ENCODE data around the gene SUB1.
"Not testable (repeated sequence)": the region's sequence is repeated elsewhere in the genome, so short reads cannot be mapped to it uniquely, and the experiment has no call there.

Gene SUB1

GRCh38 chr5:32585446-32586275 is at the start of gene SUB1:
SUB1 (plus strand) TSS chr5:32585557; CDS start chr5:32588513, 2,956 bp downstream.
- DNase-seq = peak; percentile 91

- peak; percentile 56 for DNase-seq
Observed at GRCh38 chr5:32536246-32536645, 49.1 kb upstream of the SUB1 start.

GRCh38 chr5:32537437-32538029 is 47.8 kb upstream of the SUB1 start:
- DNase-seq = not testable (repeated sequence)

- no peak for DNase-seq
Observed at GRCh38 chr5:32538031-32538547, 47.3 kb upstream of the SUB1 start.

- no peak for DNase-seq
Observed at GRCh38 chr5:32539981-32540845, 45.1 kb upstream of the SUB1 start.

GRCh38 chr5:32541241-32541640 is 44.1 kb upstream of the SUB1 start:
- DNase-seq = no peak

DNA sequence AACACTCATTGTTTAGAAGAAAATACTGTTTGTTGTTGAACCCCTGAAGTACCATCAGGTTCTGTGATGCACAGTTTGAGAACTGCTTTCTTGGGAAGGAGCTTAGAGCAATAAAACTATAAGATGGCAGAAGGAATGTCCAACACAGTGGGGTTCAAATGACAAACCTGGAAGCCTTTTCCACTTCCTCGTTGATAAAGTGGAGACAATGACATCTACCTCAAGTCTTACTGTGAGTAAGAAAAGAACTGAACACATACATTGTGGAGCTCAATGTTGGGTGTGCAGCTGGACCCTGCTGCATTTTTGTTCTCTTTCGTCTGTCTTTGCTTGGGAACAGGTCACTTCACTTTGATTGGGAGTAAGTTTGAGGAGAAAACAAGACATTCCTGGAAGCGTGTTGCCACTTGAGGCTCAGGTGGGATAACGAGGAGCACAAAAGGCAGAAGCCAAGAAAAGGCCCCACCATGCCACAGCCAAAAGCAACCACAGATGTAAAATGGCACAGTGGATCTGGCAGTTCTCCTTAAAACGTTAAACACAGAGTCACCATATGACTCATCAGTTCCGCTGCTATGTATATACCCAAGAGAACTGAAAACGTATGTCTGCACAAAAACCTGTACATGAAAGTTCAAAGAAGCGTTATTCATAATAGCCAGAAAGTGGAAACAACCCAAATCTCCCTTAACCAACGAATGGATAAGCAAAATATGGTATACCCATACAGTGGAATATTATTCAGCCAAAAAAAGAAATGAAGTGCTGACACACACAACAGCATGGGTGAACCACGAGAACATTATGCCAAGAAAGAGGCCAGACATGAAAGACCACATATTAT is 42.9 kb upstream of the SUB1 start:
- no peak for DNase-seq

GRCh38 chr5:32543291-32543690 is 42.1 kb upstream of the SUB1 start:
- DNase-seq = no peak

DNA sequence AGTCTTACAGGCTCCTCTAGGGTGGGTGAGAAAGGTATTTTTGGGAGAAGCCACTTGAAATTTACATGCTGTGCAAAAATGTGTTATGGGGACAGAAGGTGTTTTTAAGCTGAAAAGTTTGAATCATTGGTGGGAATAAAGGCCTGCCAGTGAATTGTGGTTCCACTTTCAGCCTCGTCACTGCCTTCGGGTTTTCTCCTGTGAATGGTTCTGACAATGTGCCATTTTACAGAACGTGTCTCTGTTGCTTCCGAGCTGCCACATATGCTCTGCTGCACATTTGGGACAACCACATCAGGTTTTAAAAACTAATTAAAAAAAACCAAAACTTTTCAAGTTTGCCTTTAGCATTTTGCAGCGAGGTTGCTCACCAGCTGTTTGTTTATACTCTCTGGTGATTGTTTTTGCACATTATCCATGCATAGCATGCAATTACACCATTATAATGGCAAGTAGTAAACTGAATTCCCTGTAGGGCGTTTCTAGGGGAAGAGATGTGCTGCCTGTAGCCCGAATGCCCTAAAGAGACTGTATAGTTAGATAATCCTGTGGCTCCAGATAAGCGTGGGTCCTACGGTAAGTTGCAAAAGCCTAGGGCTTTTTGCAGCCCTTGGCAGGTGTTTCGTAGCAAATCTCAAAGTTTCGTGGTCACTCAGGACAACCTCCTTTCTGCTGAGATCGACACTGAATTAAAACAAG is 40.1 kb upstream of the SUB1 start:
- no peak for DNase-seq

DNA sequence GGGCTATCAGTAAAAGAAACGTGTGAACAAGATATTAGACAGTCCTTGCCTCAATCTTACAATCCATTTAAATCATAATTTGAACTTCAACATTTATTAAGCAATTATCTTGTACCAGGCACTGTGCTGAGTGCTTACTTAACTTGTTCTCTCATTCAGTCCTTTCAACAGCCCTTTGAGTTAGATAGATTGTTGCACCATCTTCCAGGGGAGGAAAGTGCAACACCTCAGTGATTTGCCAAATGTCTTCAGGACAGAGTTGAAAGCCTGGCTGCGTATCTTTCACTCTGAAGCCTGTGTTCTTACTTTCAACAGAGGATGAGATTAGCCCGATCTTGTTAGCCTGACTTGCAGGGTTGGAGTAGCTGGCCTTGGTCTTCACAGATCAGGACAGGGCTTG is 34.2 kb upstream of the SUB1 start:
- no peak for DNase-seq

- no peak for DNase-seq
Observed at GRCh38 chr5:32551865-32552264, 33.5 kb upstream of the SUB1 start.

DNA sequence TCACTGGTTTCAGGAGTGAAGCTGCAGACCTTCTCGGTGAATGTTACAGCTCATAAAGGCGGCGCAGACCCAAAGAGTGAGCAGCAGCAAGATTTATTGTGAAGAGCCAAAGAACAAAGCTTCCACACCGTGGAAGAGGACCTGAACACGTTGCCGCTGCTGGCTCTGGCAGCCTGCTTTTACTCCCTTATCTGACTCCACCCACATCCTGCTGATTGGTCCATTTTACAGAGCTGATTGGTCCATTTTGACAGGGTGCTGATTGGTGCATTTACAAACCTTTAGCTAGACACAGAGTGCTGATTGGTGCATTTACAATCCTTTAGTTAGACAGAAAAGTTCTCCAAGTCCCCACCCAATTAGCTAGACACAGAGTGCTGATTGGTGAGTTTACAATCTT is 32.9 kb upstream of the SUB1 start:
- not testable (repeated sequence) for DNase-seq

- DNase-seq = no peak
Observed at GRCh38 chr5:32552936-32553335, 32.4 kb upstream of the SUB1 start.

- DNase-seq = not testable (repeated sequence)
Observed at GRCh38 chr5:32554181-32554780, 31.1 kb upstream of the SUB1 start.

DNA sequence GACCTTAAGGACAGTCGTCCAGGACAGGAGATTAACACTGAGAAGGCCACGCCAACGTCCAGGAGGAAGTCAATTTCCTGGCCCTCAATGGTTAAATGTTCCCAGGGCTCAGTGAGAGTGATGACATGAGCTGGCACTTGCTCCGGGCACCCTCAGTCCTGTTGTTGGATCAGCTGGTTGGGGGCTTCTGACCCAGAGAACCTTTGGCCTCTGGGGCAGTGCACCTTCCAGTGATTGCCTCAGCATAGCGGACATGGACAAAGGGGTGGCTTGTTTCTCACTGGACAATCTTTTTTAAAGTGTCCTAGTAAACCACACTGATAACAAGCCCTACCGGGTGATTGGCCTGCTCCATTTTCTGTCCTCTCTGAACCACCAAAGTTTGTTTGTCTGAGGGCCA is 28.8 kb upstream of the SUB1 start:
- DNase-seq = not testable (repeated sequence)

DNA sequence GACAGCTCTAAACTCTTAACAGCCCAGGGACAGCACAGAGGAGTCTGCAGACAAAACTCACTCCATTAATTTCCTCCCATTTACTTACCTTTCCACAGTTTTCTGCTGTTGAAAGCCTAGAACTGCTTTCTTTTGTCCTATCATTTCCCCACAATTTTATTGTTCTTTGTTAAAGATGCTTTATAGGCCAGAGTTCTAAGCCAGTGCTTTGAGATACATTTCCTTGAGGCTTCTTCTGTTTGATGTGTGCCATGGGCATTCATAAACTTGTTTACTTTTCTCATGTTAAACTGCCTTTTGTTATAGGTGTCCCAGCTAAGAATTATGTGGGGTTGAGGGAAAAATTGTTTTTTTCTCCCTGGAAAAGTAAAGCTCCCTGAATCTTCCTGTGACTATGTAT is 25.9 kb upstream of the SUB1 start:
- DNase-seq = no peak

DNA sequence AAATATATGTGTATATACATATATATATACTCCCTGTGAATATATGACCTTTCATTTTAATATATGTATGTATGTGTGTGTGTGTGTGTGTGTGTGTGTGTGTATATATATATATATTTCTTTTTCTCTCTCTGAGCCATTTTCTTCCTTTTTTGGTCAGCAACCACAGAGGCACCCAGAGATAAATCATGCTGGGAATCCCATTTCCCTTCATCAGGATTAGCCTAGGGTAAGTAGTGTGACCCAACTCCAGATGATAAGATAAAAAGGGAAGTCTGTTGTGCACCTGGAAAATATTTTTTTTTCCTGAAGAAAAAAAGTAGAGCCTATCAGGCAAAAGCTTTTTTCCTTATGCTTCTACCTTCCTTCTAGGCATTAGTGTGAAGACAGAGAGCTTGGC is 25.4 kb upstream of the SUB1 start:
- no peak for DNase-seq

GRCh38 chr5:32562056-32562455 is 23.3 kb upstream of the SUB1 start:
- DNase-seq = no peak

DNA sequence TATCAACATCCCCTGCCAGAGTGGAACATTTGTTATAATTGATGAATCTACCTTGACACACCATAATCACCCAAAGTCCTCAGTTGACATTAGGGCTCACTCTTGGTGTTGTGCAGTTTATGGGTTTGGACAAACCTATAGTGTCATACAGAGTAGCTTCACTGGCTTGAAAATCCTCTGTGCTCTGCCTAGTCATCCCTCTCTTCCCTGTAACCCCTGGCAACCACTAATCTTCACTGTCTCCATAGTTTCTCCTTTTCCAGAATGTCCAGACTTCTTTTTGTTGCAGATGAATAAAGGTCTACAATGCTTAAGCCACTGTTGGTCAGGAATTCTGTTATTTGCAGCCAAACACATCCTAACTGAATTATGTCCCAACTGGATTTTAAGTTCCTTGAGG is 22.5 kb upstream of the SUB1 start:
- no peak for DNase-seq

DNA sequence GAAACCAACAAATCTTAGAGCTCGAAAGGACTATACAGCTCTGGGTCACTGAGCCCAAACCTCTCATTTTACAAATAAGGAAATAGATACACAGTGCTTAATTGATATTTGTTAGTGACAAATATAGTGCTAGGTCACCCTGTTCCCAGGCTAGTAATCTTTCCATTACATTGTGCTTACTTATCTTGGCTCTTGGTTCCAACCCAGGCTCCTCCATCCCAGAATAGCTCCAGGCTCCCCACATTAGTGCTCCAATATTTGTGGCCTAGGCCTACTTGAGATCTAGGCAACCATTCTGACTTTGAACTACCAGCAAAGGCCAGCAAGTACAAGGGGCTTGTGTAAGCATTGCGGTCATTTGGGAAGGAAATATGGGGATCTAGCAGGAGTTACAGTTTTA is 21.7 kb upstream of the SUB1 start:
- DNase-seq = no peak

- no peak for DNase-seq
Observed at GRCh38 chr5:32565145-32565544, 20.2 kb upstream of the SUB1 start.
